DLD1 (cell line): ENCODE results near the gene CNIH2.

Source experiments
- in situ Hi-C: cut with HindIII; loops from 2 replicates; pipeline ENCODE4 v1.10.0; 2017; ENCODE audit warnings: low sequenced_read_pairs

CNIH2 gene

DNA sequence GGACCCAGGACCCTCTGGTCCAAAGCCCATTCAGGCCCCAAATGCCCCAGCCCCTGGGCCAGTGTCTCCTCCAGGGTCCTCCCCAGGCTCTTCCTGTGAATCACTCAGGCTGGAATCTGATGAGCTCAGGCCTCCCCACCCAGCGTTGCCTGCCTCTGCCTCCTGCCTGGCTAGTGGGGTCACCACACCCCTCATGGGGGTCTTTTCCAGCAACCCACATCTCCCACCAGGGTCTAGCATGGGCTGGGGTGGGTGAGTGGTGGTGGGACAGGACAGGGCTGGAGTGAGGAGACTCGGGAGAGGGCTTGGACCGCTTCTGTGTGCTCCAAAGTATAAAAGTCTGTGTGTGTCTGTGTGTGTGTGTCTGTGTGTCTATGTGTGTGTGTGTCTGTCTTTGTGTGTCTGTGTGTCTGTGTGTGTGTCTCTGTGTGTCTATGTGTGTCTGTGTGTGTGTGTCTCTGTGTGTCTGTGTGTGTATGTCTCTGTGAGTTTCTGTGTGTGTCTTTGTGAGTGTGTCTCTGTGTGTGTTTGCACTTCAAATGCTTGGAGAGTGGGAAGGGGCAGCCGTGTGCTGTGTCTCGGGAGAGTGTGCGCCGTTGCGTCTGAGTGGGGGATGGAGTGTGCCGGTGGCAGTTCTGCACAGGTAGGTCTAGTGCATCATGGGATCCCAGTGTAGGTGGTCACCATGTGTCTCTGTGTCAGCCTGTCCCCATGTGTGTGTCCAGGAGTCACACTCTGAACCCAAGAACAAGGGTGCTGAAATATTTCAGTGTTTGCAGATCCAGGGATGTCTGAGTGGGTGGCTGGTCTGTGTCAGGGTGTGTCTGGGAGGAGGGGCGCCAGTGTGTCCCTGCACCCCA, 49.4 kb downstream of the CNIH2 start:
- in situ Hi-C loops = no loop called here

DNA sequence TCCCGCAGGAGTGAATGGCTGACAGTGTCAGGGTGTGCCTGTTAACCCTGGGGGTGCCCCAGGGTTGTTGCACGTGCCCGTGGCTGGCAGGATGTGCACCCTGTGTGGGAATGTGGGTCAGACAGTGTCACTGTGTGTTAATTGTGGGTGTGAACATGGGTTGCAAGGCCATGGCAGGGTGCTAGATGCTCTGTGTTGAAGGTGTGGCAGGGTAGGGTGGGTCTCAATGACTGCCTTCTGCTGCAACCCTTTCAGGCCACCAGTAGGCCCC, 50.0 kb downstream of the CNIH2 start:
- in situ Hi-C loops = no loop called here

DNA sequence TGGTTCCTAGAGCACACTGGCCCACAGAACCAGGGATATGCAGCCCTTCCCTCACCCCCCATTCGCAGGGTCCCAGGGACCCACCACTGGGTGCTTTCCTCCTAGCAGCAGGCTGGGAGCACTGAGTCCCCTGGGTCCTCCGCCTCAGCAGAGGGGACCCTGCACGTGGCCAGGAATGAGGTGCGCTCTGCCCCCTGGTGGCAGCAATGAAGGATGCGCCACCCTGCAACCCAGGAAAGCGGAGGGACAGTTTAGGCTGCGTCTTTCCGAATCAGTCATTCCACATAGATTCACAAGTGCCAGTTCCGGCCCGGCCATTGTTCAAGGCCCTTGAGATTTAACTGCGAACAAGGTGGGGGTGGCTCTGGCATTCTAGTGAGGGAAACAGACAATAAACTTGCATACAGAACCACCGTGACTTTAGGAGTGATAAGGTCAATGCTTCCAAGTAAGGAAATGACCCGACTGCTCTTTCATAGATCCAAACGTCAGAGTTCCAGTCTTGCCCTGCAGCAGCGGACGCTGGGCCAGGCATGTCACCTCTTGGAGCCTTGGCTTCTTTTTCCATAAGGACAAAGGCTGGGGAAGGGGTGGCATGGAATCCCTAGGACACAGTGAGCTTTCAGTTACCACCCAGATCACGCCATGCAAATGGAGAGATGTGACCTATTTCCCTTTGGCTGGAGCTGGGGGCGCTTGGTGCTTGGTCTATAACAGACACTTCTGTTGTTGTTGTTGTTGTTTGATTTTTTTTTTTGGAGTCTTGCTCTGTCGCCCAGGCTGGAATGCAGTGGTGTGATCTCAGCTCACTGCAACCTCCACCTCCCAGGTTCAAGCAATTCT, 50.5 kb downstream of the CNIH2 start:
- in situ Hi-C loops = no loop called here

DNA sequence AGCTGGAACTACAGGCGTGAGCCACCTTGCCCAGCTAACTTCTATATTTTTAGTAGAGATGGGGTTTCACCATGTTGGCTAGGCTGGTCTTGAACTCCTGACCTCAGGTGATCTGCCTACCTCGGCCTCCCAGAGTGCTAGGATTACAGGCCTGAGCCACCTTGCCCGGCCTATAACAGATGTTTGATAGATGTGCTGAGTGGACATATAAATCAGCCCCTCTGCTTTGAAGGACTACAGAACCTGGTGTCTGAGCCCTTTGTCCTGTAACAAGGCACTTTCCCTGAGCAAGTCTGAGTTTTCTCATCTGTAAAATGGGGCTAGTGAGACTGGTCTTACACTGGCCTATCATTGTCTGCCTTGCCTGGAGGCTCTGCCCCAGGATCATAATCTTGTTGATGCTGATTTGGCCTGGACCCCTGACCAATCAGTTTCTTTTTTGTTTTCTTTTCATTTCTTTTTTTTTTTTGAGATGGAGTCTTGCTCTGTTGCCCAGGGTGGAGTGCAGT, 51.2 kb downstream of the CNIH2 start:
- in situ Hi-C loops = no loop called here

DNA sequence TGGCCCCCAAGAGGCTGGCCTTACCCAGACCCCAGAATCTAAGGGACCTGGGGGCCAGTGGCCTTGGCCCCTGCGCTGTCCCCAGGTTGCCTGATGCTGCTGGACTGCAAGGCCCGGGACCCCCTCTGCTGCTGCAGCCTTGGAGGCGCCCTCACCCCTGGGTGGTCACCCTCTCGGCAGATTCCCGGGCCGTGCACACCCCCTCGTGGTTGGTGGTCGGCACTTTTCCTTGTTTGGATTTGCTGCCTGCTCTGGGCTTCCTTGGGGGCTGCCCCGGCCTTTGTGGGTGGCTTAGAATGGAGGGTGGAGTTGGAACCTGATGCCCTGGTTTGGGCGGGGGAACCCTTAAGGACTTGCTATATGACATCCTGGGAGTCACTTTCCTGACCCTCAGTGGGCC, 53.0 kb downstream of the CNIH2 start:
- in situ Hi-C loops = loop anchor here (10.0 kb wide), 2 partner anchors 54 to 56 kb away; partner anchors contain the start of gene CNIH2

DNA sequence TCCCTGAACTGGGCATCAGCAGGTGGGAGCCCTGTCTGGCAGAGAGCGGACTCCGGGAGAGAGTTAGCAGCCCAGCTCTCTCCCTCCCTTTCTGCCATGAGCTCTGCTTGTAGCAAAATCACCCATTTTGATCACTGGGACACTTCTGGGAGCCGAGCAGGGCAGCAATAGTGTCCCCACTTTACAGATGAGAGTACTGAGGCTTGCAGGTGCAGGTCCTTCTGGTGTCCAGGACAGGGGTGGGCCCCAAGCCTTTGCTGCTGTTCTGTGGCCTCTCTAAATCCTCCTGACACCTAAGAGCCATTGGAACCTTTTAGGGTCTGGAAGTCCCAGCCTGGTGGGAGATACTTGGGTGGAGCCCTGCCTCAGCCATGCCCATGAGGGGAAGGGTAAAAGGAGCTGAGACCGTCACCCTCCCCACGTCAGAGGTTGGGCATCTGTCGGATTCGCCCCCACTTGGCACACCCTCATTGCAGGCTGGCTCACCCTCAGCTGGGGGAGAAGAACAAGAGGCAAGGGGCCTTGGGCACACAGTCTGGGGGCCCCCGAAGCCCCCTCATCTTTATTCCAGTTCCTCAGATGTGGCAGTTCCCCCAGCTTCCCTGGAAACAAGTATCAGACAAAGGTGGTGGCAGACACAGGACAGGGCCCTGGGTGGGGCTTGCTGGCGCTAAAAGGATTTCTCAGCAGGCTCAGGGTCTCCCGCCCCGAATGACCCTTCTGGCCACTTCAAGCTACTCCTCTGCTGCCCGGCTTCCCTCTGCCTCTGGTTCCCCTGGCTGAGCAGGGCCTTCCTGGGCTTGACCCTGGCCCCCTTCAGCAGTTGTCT, 53.8 kb downstream of the CNIH2 start:
- in situ Hi-C loops = loop anchor here (10.0 kb wide), 2 partner anchors 53 to 57 kb away; partner anchors contain the start of gene CNIH2

DNA sequence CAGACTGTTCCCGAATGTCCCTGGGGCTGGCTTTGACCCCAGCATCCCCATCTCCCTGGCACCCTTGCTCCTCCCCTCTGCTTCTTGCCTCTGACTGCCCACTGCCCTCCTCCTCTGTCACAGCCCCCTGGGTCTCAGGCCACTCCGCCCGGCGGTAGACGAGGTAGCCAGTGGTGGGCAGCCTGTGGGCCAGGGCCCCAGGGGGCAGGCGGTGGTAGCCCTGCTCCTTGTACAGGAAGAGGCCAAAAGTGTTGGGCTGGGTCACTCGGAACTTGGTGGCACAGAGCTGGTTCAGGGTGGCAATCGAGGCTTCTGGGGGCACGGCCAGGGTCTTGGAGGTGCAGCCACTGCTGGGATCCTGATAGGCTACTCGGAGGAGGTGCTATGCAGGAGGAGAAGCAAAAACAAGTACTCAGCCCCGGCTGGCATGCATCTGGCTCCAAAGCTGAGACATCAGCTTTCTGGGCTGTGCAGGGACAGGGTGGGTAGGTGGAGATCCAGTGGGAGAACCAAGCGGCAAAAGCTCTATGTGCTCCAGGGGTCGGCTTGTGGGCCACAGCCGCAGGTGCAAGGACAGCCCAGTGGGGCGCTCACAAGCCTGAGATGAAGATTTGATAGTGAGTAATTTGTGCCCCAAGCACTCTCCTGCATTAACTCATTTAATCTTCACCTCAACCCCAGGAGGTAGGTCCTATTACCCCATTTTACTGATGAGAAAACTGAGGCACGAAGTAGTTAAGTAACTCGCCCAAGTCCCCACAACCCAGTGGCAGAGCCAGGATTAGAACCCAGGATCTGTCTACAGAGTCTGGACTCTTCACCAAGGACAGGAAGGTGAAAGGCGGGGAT, 54.6 kb downstream of the CNIH2 start:
- in situ Hi-C loops = loop anchor here (10.0 kb wide), 2 partner anchors 52 to 58 kb away; partner anchors contain the start of gene CNIH2

DNA sequence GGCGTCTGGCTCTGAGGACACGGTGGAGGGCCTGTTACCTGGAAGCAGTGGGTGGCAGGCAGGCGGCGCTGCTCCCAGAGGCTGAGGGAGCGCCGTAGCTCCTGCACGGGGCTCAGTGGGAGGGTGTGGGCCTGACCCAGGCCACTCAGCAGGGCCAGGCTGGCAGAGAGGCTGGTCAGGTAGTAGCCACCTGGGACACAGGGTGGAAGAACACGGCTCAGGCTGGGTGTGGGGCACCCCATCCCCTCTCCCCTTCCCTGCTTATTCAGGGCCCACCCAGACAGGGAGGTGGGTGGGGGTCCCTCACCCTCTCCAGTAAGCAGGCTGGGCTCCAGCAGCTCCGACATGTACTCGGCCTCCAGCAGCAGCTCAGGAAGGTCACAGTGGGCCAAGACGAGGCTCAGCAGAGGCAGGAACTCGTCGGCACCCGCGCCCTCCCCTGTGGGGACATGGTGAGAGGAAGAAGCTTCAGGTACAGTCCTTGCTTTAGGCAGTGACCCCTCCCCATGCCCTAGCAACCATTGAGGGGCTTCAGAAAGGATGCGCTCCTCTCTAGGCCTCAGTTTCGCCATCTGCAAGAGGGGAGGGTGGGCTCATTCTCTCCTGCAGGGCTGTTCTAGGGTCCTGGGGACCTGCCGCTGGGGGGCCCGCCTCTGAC, 55.4 kb downstream of the CNIH2 start:
- in situ Hi-C loops = loop anchor here (10.0 kb wide), 2 partner anchors 51 to 59 kb away; partner anchors contain the start of gene CNIH2
